Measurements from ENCODE around the gene PCSK4. TPM values are rescaled to one million over a fixed set of nuclear protein-coding genes. Genes with fewer than 3 reads are reported as not detected.
"Not testable (repeated sequence)": the region's sequence is repeated elsewhere in the genome, so short reads cannot be mapped to it uniquely, and the experiment has no call there.

The PCSK4 gene
- total RNA-seq, 1 donor from 2014 or later: 5.4 TPM

DNA sequence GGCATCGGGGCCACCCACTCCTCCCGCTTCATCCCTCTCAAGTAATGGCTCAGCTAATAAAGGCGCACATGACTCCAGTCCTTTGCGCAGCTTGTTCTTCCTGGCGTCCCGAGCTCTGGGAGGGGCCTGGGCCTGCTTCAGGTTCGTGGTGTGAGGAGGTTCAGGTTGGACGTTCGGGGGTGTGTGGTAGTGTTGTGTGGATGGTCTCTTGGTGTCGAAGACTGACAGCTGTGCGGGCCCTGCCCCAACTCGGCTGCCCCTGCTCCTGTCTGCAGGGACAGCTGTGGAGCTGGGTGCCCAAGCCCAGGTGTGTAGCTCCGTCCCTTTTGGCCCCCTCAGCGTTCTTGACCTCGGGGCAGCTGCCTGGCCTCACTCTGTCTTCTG is 49.7 kb downstream of the PCSK4 start:
- no peak overlapping the region for H3K27ac ChIP-seq
- no peaks in the 10 kb centered on the region for H3K9me3 ChIP-seq
- H3K4me3 ChIP-seq: no peak overlapping the region
- TF ChIP-seq POLR2A (IDR thresholded peaks at IDR 0.05) (no peak), POLR2AphosphoS5 (IDR thresholded peaks at IDR 0.05; ENCODE audit: insufficient read depth in 1 of 2, low read depth in 1 of 2) (no peak)
- TF ChIP-seq, protein P1, sequence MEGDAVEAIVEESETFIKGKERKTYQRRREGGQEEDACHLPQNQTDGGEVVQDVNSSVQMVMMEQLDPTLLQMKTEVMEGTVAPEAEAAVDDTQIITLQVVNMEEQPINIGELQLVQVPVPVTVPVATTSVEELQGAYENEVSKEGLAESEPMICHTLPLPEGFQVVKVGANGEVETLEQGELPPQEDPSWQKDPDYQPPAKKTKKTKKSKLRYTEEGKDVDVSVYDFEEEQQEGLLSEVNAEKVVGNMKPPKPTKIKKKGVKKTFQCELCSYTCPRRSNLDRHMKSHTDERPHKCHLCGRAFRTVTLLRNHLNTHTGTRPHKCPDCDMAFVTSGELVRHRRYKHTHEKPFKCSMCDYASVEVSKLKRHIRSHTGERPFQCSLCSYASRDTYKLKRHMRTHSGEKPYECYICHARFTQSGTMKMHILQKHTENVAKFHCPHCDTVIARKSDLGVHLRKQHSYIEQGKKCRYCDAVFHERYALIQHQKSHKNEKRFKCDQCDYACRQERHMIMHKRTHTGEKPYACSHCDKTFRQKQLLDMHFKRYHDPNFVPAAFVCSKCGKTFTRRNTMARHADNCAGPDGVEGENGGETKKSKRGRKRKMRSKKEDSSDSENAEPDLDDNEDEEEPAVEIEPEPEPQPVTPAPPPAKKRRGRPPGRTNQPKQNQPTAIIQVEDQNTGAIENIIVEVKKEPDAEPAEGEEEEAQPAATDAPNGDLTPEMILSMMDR (IDR thresholded peaks at IDR 0.05): no peak
- no peak for DNase-seq (ENCODE audit: extremely low spot score in 2 of 2)
- peaks cover 0 to 37% of the 10 kb centered on the region in 2 donors for H3K36me3 ChIP-seq
- intact Hi-C loops (cut with DNase I): loop anchor here (10.0 kb wide), 1 partner anchor 166 kb away; the partner anchor contains the start of gene FAM174C
- no peaks in the 10 kb centered on the region for H3K27me3 ChIP-seq
- peaks cover 43% of the 10 kb centered on the region for H3K4me1 ChIP-seq

DNA sequence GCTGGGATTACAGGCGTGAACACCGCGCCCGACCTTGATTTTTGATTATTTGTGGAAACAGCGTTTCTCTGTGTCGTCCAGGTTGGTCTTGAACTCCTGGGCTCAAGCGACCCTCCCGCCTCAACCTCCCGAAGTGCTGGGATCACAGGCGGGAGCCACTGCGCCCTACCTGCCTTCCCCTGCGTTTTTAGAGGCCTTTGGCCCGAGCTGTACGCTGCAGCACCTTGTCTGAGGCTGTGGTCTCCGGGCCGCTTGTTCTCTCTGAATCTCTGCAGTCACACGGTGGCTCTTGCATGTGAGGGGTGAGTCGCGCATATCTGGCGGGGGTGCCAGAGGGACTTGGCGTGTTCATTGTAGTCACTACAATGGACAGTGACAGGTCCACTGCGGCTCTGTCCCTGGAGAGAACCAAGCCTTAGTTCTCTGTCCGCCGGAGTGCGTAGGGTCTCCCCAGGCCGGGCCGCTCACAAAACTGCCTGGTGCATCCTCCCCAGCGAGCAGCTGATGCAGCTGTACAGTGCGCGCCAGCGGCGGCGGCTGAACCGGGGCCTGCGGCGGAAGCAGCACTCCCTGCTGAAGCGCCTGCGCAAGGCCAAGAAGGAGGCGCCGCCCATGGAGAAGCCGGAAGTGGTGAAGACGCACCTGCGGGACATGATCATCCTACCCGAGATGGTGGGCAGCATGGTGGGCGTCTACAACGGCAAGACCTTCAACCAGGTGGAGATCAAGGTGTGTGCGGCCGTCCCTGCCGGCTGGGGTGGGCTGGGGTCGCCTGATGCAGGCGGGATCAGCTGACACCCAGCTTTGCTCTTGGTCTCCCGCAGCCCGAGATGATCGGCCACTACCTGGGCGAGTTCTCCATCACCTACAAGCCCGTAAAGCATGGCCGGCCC is 50.4 kb downstream of the PCSK4 start:
- Histone ChIP-seq H3K36me3 (peaks cover 0 to 43% of the 10 kb centered on the region in 2 donors), H3K4me1 (peaks cover 36% of the 10 kb centered on the region), H3K4me3 (peak overlapping the region; percentile 72 to 83)
- not testable (repeated sequence) for H3K27ac ChIP-seq; H3K27me3 ChIP-seq; DNase-seq (ENCODE audit: extremely low spot score in 2 of 2); H3K9me3 ChIP-seq
- intact Hi-C loops (cut with DNase I): loop anchor here (10.0 kb wide), 1 partner anchor 165 kb away; the partner anchor contains the start of gene FAM174C

DNA sequence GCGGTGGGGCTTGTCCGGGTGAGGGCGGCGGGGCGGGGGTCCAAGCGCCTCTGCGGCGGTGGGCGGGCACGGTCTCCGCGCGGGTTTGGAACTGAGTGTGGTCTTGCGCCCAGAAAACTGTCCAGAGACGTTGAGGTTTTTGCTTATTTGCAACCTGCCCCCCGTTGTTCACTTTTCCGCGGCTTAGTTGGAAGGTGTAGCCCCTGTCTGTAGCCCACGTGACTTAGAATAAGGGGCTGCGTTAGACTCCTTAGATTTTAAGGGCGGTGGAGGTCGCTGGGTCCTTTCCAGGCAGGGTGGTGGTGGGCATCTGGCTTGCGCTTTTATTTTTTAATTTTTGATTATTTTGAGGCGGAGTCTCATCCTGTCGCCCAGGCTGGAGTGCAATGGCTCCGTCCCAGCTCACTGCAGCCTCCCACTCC is 51.2 kb downstream of the PCSK4 start:
- peak overlapping the region; percentile 72 to 83 for H3K4me3 ChIP-seq
- H3K27me3 ChIP-seq: no peaks in the 10 kb centered on the region
- no peaks in the 10 kb centered on the region for H3K9me3 ChIP-seq
- peaks cover 0 to 51% of the 10 kb centered on the region in 2 donors for H3K36me3 ChIP-seq
- H3K27ac ChIP-seq: peak overlapping the region; percentile 69
- intact Hi-C loops (cut with DNase I): no loop called here
- TF ChIP-seq POLR2AphosphoS5 (IDR thresholded peaks at IDR 0.05; ENCODE audit: insufficient read depth in 1 of 2, low read depth in 1 of 2) (no peak), POLR2A (IDR thresholded peaks at IDR 0.05) (no peak)
- TF ChIP-seq, protein P1 (IDR thresholded peaks at IDR 0.05): no peak
- no peak for DNase-seq (ENCODE audit: extremely low spot score in 2 of 2)
- peaks cover 33% of the 10 kb centered on the region for H3K4me1 ChIP-seq

DNA sequence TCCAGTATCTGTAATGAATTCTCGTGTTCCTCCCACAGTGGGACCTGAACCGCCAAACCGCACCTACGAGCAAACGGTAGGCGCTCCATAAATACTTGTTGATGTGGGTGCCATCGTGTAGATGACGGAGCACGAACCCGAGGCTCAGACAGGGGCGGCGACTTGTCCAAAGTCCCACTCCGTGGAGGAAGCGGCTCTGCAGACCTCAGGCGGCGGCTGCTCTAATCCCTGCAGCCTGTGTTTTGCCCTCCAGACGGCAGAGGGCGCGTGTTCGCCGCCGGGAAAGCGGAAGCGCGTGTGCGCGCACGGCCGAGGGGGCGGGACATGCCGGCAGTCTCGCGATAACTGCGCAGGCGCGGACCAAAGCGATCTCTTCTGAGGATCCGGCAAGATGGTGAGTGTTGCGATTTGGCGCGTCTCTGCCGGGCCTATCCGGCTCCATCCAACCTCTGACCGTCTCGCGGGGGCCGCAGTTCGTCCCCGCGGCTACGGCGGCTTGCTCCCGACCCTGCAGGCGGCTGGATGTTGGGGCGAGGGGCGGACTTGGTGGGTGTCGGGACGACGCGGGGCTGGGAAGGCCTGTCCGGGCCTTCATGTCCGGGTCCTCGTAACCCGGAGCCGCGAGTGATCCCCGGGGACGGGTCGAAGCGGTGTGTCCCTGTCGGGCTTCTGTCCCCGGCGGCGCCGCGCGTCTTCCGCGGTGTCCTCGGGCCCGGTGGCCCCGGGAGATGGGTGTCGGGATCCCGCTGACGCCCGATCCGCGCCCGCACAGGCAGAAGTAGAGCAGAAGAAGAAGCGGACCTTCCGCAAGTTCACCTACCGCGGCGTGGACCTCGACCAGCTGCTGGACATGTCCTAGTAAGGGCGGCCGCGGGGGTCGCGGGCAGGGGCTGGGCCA is 51.9 kb downstream of the PCSK4 start, which contains the start of gene RPS15:
TSS of gene RPS15 (plus strand) at position 362 of the 898 bp plus-strand sequence. CDS start at position 392, 30 bp downstream.
- DNase-seq (ENCODE audit: extremely low spot score in 2 of 2): peak in 1 of 2 donors; percentile 95
- Histone ChIP-seq H3K36me3 (peaks cover 0 to 58% of the 10 kb centered on the region in 2 donors), H3K4me3 (peak within 1 kb of the TSS; percentile 72 to 83), H3K27ac (peak within 1 kb of the TSS; percentile 69), H3K27me3 (no peaks in the 10 kb centered on the region), H3K9me3 (no peaks in the 10 kb centered on the region), H3K4me1 (peaks cover 33% of the 10 kb centered on the region)
- peak; percentile 95 to 99 for TF ChIP-seq POLR2AphosphoS5 (IDR thresholded peaks at IDR 0.05; ENCODE audit: insufficient read depth in 1 of 2, low read depth in 1 of 2)
- peak in 1 of 2 donors; percentile 86 for TF ChIP-seq POLR2A (IDR thresholded peaks at IDR 0.05)
- TF ChIP-seq, protein P1 (IDR thresholded peaks at IDR 0.05): peak; percentile 85 to 91 (median 87)
- intact Hi-C loops (cut with DNase I): no loop called here

DNA sequence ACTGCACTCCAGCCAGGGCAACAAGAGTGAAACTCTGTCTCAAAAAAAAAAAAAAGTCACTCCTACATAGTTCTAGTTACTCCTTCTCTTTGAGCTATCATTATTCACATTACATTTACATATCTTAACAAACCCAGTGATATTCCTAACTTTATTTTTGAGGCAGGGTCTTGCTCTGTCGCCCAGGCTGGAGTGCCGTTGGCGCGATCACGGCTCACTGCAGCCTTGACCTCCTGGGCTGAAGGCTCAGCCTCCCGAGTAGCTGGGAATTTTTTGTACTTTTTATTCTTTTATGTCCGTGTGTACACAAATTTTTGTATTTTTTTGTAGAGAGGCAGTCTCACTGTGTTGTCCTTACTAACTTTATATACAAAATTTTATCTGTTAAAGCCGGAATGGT is 52.5 kb downstream of the PCSK4 start:
- intact Hi-C loops (cut with DNase I): no loop called here
- peaks cover 33% of the 10 kb centered on the region for H3K4me1 ChIP-seq
- H3K4me3 ChIP-seq: peak overlapping the region; percentile 72 to 83
- TF ChIP-seq, protein P1 (IDR thresholded peaks at IDR 0.05): no peak
- TF ChIP-seq POLR2AphosphoS5 (IDR thresholded peaks at IDR 0.05; ENCODE audit: insufficient read depth in 1 of 2, low read depth in 1 of 2): no peak
- no peak for TF ChIP-seq POLR2A (IDR thresholded peaks at IDR 0.05)
- no peaks in the 10 kb centered on the region for H3K27me3 ChIP-seq
- no peaks in the 10 kb centered on the region for H3K9me3 ChIP-seq
- no peak overlapping the region for H3K27ac ChIP-seq
- DNase-seq (ENCODE audit: extremely low spot score in 2 of 2): no peak
- peaks cover 0 to 61% of the 10 kb centered on the region in 2 donors for H3K36me3 ChIP-seq

Measured in vagina (tissue), 2 donors.